ENCODE data around the gene ERVH48-1. TPM values are rescaled to one million over a fixed set of nuclear protein-coding genes. Genes with fewer than 3 reads are reported as not detected.
"Not testable (repeated sequence)": the region's sequence is repeated elsewhere in the genome, so short reads cannot be mapped to it uniquely, and the experiment has no call there.

ERVH48-1 gene
- total RNA-seq, 1 experiment from 2014 or later = 37.9 TPM

DNA sequence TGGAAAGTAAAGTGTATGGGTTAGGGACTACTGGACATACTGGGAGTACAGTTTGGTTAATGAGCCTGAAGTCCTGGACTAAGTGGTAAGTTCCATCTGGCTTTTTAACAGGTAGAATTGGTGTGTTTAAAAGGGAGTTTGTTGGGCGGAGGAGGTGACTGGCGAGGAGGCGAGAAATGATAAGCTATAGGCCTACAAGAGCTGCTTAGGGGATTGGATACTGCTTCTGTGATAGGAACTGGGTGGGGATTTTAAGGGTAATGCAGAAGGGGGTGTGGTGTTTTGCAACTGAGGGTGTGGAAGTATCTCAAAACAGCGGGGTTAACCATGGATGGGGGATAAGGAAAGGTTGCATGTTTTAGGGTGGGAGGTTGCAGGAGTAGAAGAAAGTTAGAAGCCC is 3.5 kb downstream of the ERVH48-1 start:
- TF ChIP-seq, protein P1, sequence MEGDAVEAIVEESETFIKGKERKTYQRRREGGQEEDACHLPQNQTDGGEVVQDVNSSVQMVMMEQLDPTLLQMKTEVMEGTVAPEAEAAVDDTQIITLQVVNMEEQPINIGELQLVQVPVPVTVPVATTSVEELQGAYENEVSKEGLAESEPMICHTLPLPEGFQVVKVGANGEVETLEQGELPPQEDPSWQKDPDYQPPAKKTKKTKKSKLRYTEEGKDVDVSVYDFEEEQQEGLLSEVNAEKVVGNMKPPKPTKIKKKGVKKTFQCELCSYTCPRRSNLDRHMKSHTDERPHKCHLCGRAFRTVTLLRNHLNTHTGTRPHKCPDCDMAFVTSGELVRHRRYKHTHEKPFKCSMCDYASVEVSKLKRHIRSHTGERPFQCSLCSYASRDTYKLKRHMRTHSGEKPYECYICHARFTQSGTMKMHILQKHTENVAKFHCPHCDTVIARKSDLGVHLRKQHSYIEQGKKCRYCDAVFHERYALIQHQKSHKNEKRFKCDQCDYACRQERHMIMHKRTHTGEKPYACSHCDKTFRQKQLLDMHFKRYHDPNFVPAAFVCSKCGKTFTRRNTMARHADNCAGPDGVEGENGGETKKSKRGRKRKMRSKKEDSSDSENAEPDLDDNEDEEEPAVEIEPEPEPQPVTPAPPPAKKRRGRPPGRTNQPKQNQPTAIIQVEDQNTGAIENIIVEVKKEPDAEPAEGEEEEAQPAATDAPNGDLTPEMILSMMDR (IDR thresholded peaks at IDR 0.05; ENCODE audit: insufficient read depth in 1 of 2, low read depth in 1 of 2, low read length in 1 of 2, severe bottlenecking in 1 of 2, unreplicated experiment in 1 of 2) = no peak
- Mint-ChIP-seq H3K27me3 (ENCODE audit: insufficient read depth, unreplicated experiment) (no peaks in the 10 kb centered on the region), H3K9me3 (ENCODE audit: unreplicated experiment) (no peaks in the 10 kb centered on the region), H3K27ac (ENCODE audit: unreplicated experiment) (no peak overlapping the region), H3K4me1 (ENCODE audit: low read depth, unreplicated experiment) (peaks cover 11% of the 10 kb centered on the region), H3K4me3 (ENCODE audit: unreplicated experiment) (no peak overlapping the region), H3K36me3 (ENCODE audit: insufficient read depth, unreplicated experiment) (peaks cover 15% of the 10 kb centered on the region)
- Histone ChIP-seq H3K4me1 (peaks cover 18% of the 10 kb centered on the region), H3K36me3 (ENCODE audit: control insufficient read depth, insufficient read depth, low read length) (no peaks in the 10 kb centered on the region), H3K9me3 (no peaks in the 10 kb centered on the region), H3K27me3 (replicated peaks; ENCODE audit: control insufficient read depth, insufficient read depth, low read length) (no peaks in the 10 kb centered on the region), H3K4me3 (ENCODE audit: low read depth, low read length) (no peak overlapping the region)
- intact Hi-C loops (cut with micrococcal nuclease; ENCODE audit: unreplicated experiment) = loop anchor here (5.0 kb wide), 1 partner anchor 725 kb away; no protein-coding TSS in a partner anchor
- no peak for DNase-seq
- ChIA-PET POLR2A (no interaction called here), CTCF (interaction anchor here (0.6 kb wide), 1 partner anchor 690 kb away, joined by 3 read pairs; no protein-coding TSS in a partner anchor)
- BruUV-seq (replicated peaks) = no TSS peak

DNA sequence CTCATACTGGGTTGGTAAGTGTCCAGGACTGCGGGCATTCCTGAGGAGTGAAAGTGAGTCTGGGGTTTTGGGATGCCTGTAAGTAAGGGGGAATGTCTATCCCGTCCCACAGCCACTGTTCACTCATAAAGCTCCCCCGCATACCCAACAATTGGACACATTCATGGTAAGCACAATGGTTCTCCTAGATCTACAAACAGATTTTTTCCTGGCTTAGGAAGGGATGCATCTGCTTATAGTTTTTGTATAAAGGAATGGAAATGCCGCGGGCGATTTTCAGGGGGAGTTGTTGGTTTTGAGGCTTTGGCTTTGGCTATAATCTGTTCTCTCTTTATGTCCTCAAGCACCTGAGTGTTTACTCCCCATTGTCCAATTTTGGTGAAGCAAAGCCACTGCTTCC is 7.1 kb downstream of the ERVH48-1 start:
- TF ChIP-seq, protein P1 (IDR thresholded peaks at IDR 0.05; ENCODE audit: insufficient read depth in 1 of 2, low read depth in 1 of 2, low read length in 1 of 2, severe bottlenecking in 1 of 2, unreplicated experiment in 1 of 2) = no peak

DNA sequence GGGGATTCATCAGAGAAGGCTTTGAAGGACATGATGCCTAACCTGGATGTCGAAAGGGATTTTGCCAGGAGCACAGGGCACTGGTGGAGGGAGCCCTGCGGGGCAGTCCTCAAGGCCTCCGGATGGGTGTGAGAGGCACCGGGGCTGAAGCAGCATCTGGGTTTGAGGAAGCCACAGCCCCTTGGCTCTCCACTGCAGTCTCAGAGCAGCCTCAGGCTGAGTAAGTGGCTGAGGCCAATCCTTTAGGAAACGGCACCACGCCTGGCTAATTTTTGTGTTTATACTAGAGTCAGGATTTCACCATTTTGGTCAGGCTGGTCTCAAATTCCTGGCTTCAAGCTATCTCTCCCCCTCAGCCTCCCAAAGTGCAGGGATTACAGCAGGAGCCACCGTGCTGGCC is 12.0 kb downstream of the ERVH48-1 start:
- ChIA-PET POLR2A (interaction anchor here (0.6 kb wide), 1 partner anchor 61 kb away, joined by 5 read pairs; the partner anchor contains the start of gene PKNOX1), CTCF (no interaction called here)
- Mint-ChIP-seq H3K27ac (ENCODE audit: unreplicated experiment) (no peak overlapping the region), H3K36me3 (ENCODE audit: insufficient read depth, unreplicated experiment) (peaks cover 59% of the 10 kb centered on the region), H3K27me3 (ENCODE audit: insufficient read depth, unreplicated experiment) (no peaks in the 10 kb centered on the region), H3K4me3 (ENCODE audit: unreplicated experiment) (no peak overlapping the region), H3K9me3 (ENCODE audit: unreplicated experiment) (no peaks in the 10 kb centered on the region), H3K4me1 (ENCODE audit: low read depth, unreplicated experiment) (no peaks in the 10 kb centered on the region)
- H3K27me3 ChIP-seq (replicated peaks; ENCODE audit: control insufficient read depth, insufficient read depth, low read length) = no peaks in the 10 kb centered on the region
- TF ChIP-seq, protein P1 (IDR thresholded peaks at IDR 0.05; ENCODE audit: insufficient read depth in 1 of 2, low read depth in 1 of 2, low read length in 1 of 2, severe bottlenecking in 1 of 2, unreplicated experiment in 1 of 2) = no peak
- H3K4me3 ChIP-seq (ENCODE audit: low read depth, low read length) = no peak overlapping the region
- no peaks in the 10 kb centered on the region for H3K4me1 ChIP-seq
- no peaks in the 10 kb centered on the region for H3K9me3 ChIP-seq
- no peaks in the 10 kb centered on the region for H3K36me3 ChIP-seq (ENCODE audit: control insufficient read depth, insufficient read depth, low read length)
- intact Hi-C loops (cut with micrococcal nuclease; ENCODE audit: unreplicated experiment) = no loop called here
- DNase-seq = no peak
- no TSS peak for BruUV-seq (replicated peaks)

More for the DNA sequence above, 7.1 kb downstream of the ERVH48-1 start:
- Mint-ChIP-seq H3K4me3 (ENCODE audit: unreplicated experiment) (no peak overlapping the region), H3K4me1 (ENCODE audit: low read depth, unreplicated experiment) (no peaks in the 10 kb centered on the region), H3K27me3 (ENCODE audit: insufficient read depth, unreplicated experiment) (no peaks in the 10 kb centered on the region), H3K9me3 (ENCODE audit: unreplicated experiment) (no peaks in the 10 kb centered on the region), H3K36me3 (ENCODE audit: insufficient read depth, unreplicated experiment) (peaks cover 23% of the 10 kb centered on the region), H3K27ac (ENCODE audit: unreplicated experiment) (no peak overlapping the region)
- no peaks in the 10 kb centered on the region for H3K9me3 ChIP-seq
- H3K27me3 ChIP-seq (replicated peaks; ENCODE audit: control insufficient read depth, insufficient read depth, low read length) = no peaks in the 10 kb centered on the region
- intact Hi-C loops (cut with micrococcal nuclease; ENCODE audit: unreplicated experiment) = no loop called here
- H3K4me1 ChIP-seq = no peaks in the 10 kb centered on the region
- H3K36me3 ChIP-seq (ENCODE audit: control insufficient read depth, insufficient read depth, low read length) = no peaks in the 10 kb centered on the region
- BruUV-seq (replicated peaks) = TSS peak; percentile 10
- POLR2A ChIA-PET = no interaction called here
- CTCF ChIA-PET = interaction anchor here (0.7 kb wide), 1 partner anchor 10 kb away, joined by 3 read pairs; no protein-coding TSS in a partner anchor
- no peak overlapping the region for H3K4me3 ChIP-seq (ENCODE audit: low read depth, low read length)
- no peak for DNase-seq

DNA sequence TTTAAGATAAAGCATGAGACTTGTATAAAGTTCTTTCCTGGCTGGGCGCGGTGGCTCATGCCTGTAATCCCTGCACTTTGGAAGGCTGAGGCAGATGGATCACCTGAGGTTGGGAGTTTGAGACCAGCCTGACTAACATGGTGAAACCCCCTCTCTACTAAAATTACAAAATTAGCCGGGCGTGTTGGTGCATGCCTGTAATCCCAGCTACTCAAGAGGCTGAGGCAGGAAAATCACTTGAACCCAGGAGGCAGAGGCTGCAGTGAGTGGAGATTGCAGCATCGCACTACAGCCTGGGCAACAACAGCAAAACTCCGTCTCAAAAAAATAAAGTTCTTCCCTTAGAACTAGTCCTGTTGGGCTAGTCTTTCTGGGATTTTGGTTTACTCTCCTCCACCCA is 13.5 kb downstream of the ERVH48-1 start:
- H3K4me1 ChIP-seq; POLR2A ChIA-PET; H3K4me3 ChIP-seq (ENCODE audit: low read depth, low read length); DNase-seq; intact Hi-C loops (cut with micrococcal nuclease; ENCODE audit: unreplicated experiment); H3K27me3 Mint-ChIP-seq (ENCODE audit: insufficient read depth, unreplicated experiment); H3K9me3 ChIP-seq; H3K27me3 ChIP-seq (replicated peaks; ENCODE audit: control insufficient read depth, insufficient read depth, low read length); H3K9me3 Mint-ChIP-seq (ENCODE audit: unreplicated experiment); H3K4me1 Mint-ChIP-seq (ENCODE audit: low read depth, unreplicated experiment); H3K27ac Mint-ChIP-seq (ENCODE audit: unreplicated experiment); H3K4me3 Mint-ChIP-seq (ENCODE audit: unreplicated experiment); BruUV-seq (replicated peaks); H3K36me3 ChIP-seq (ENCODE audit: control insufficient read depth, insufficient read depth, low read length); CTCF ChIA-PET: not testable (repeated sequence)
- H3K36me3 Mint-ChIP-seq (ENCODE audit: insufficient read depth, unreplicated experiment) = peaks cover 57% of the 10 kb centered on the region

DNA sequence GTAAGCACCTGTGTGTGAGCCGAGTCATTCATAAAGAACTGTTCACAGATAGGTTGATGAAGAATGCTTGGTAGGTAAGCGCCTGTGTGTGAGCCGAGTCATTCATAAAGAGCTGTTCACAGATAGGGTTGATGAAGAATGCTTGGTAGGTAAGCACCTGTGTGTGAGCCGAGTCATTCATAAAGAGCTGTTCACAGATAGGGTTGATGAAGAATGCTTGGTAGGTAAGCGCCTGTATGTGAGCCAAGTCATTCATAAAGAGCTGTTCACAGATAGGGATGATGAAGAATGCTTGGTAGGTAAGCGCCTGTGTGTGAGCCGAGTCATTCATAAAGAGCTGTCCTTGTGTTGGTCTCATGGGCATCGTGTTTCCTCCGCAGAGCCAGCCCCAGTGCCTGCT is 16.9 kb downstream of the ERVH48-1 start:
- POLR2A ChIA-PET = interaction anchor here (0.5 kb wide), 1 partner anchor 65 kb away, joined by 3 read pairs; no protein-coding TSS in a partner anchor
- not testable (repeated sequence) for H3K9me3 Mint-ChIP-seq (ENCODE audit: unreplicated experiment); H3K27me3 ChIP-seq (replicated peaks; ENCODE audit: control insufficient read depth, insufficient read depth, low read length)

More for the DNA sequence above, 16.9 kb downstream of the ERVH48-1 start:
- H3K36me3 Mint-ChIP-seq (ENCODE audit: insufficient read depth, unreplicated experiment) = peaks cover 74% of the 10 kb centered on the region
- H3K27ac Mint-ChIP-seq (ENCODE audit: unreplicated experiment); H3K4me1 ChIP-seq; BruUV-seq (replicated peaks); CTCF ChIA-PET; H3K4me3 ChIP-seq (ENCODE audit: low read depth, low read length); H3K4me1 Mint-ChIP-seq (ENCODE audit: low read depth, unreplicated experiment); intact Hi-C loops (cut with micrococcal nuclease; ENCODE audit: unreplicated experiment); H3K9me3 ChIP-seq; H3K27me3 Mint-ChIP-seq (ENCODE audit: insufficient read depth, unreplicated experiment); DNase-seq; H3K4me3 Mint-ChIP-seq (ENCODE audit: unreplicated experiment); H3K36me3 ChIP-seq (ENCODE audit: control insufficient read depth, insufficient read depth, low read length): not testable (repeated sequence)

Measured in Caco-2 (cell line).